GM12801 (cell line): ENCODE data around the gene ACYP2.

Source experiments
- CTCF ChIP-seq: IDR thresholded peaks from one replicate; pipeline ENCODE4 v1.5.1; 2011; ENCODE audit warnings: control low read depth; ENCODE audit not compliant: insufficient read length; ENCODE audit errors: extremely low read depth

Gene ACYP2

GRCh38 chr2:54295911-54296310, 180.5 kb downstream of the ACYP2 start:
- TF ChIP-seq CTCF: no peak

DNA sequence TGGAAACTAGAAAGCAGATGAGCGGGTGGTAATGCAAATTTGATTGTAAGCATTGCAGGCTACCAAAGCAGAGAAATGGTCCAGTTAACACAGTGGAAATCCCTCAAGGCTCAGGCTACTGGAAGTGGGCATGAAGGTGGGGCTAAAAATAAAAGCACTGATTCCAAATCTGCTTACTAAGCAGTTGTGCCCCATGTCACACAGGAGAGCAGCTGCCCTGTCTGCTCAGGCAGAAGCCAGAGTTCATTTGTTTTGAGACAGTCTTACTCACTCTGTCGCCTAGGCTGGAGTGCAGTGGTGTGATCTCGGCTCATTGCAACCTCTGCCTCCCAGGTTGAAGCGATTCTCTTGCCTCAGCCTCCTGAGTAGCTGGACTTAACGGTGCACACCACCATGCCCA, 183.1 kb downstream of the ACYP2 start:
- TF ChIP-seq CTCF: no peak

- TF ChIP-seq CTCF: no peak
These were observed 188.2 kb downstream of the ACYP2 start for GRCh38 chr2:54303631-54304030.

DNA sequence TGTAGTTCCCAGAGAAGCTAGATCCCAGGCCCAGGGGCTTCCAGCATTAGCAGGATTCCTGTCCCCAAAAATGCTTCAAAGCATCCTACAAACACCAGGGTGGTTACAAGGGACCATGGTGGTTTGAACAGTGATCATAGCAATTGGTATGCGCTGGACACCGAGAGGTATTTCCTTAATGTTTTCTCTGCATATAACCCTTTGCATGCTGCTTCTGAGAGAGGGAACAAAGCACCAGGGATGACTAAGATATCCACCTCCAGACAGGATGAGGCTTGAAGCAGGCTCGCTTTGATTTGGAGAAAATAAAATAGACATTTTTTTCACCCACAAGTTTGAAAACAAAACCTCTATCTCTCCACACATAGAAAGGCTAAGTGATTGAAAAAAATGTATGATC, 191.1 kb downstream of the ACYP2 start:
- TF ChIP-seq CTCF: no peak

GRCh38 chr2:54308186-54308585, 192.8 kb downstream of the ACYP2 start:
- TF ChIP-seq CTCF: no peak

GRCh38 chr2:54308782-54309181, 193.4 kb downstream of the ACYP2 start:
- TF ChIP-seq CTCF: no peak

- no peak for TF ChIP-seq CTCF
These were observed 194.9 kb downstream of the ACYP2 start for GRCh38 chr2:54310311-54310710.

- no peak for TF ChIP-seq CTCF
These were observed 195.5 kb downstream of the ACYP2 start for GRCh38 chr2:54310961-54311360.
